GM12878 (cell line): ENCODE data around the gene SYT8. TPM values are rescaled to one million over a fixed set of nuclear protein-coding genes. Genes with fewer than 3 reads are reported as not detected.

ENCODE experiments used
- ATAC-seq: fragments of 200-7000 bp; cut with Tn5 transposase; 3 replicates; pipeline ENCODE4 v1.9.1; 2020; ENCODE audit warnings: mild to moderate bottlenecking, moderate library complexity
- BruUV-seq: library from RNA; stranded (reverse); fragments of 400-500 nt; replicated peaks from 2 replicates; lab custom pipeline; 2021; lab: Mats Ljungman, UMichigan
- CTCF ChIA-PET: fragments of 300-600 bp; sonication (Branson Sonifier 250); formaldehyde crosslinking; extraction: SDS; loops from one replicate; lab custom pipeline; 2021; ENCODE audit warnings: inconsistent platforms; lab: Yijun Ruan, JAX
- POLR2A ChIA-PET: fragments of 350-600 bp; formaldehyde crosslinking; extraction: SDS; loops from one replicate; lab custom pipeline; 2021; ENCODE audit warnings: inconsistent platforms; lab: Charles Lee
- RAD21 ChIA-PET: fragments of 300-600 bp; sonication (Branson Sonifier 250); formaldehyde crosslinking; loops from one replicate; lab custom pipeline; 2023; ENCODE audit warnings: antibody characterized with exemption; ENCODE audit not compliant: unreplicated experiment; lab: Charles Lee
- SMC1A ChIA-PET: fragments of 300-600 bp; sonication (Branson Sonifier 250); formaldehyde crosslinking; loops from one replicate; lab custom pipeline; 2023; ENCODE audit not compliant: unreplicated experiment, uncharacterized antibody; lab: Charles Lee
- DNase-seq: peaks from one replicate; pipeline ENCODE4 v3.0.0-alpha.2; 2011; ENCODE audit warnings: low read depth, low spot score
- FAIRE-seq: peaks from 3 replicates; lab custom pipeline; 2011; peaks lifted over from hg19 to GRCh38; lab: Jason Lieb, UNC
- H2AFZ ChIP-seq: 2 replicates; pipeline ENCODE4 v1.6.0; 2011; ENCODE audit warnings: low read depth, low read length, control low read depth; ENCODE audit not compliant: control insufficient read depth
- H3K27ac ChIP-seq: 2 replicates; pipeline ENCODE4 v1.5.1; 2011; ENCODE audit warnings: control low read depth; ENCODE audit not compliant: control insufficient read depth, insufficient read depth
- H3K27me3 ChIP-seq, 2 experiments: replicated peaks in 1 of 2; 2 replicates each; pipeline versions ENCODE4 v1.6.0 to v1.6.1; 2011; ENCODE audit warnings: low read length in 1 of 2; ENCODE audit not compliant: control insufficient read depth in 2 of 2, insufficient read depth in 2 of 2
- H3K36me3 ChIP-seq, 2 experiments: 2 replicates each; pipeline ENCODE4 v1.5.1; 2011; ENCODE audit warnings: low read length in 1 of 2; ENCODE audit not compliant: control insufficient read depth in 2 of 2, insufficient read depth in 2 of 2
- H3K4me1 ChIP-seq: 2 replicates; pipeline ENCODE4 v1.6.1; 2011; ENCODE audit warnings: mild to moderate bottlenecking, low read length, moderate library complexity, mixed read lengths; ENCODE audit not compliant: control insufficient read depth, insufficient read depth
- H3K4me2 ChIP-seq: 2 replicates; pipeline ENCODE4 v1.6.0; 2011; ENCODE audit warnings: control low read depth; ENCODE audit not compliant: control insufficient read depth, insufficient read depth
- H3K4me3 ChIP-seq: fragments of 200-600 bp; sonication (generic); 2 replicates; pipeline ENCODE4 v1.5.1; 2016
- H3K79me2 ChIP-seq: 2 replicates; pipeline ENCODE4 v1.6.0; 2011; ENCODE audit warnings: low read length; ENCODE audit not compliant: control insufficient read depth, insufficient read depth
- H3K9ac ChIP-seq: 2 replicates; pipeline ENCODE4 v1.8.0; 2011; ENCODE audit warnings: low read length, control low read depth, mixed read lengths; ENCODE audit not compliant: control insufficient read depth, insufficient read depth
- H3K9me3 ChIP-seq: replicated peaks from 3 replicates; pipeline ENCODE4 v1.5.1; 2011; ENCODE audit warnings: mild to moderate bottlenecking, low read length; ENCODE audit not compliant: control insufficient read depth, insufficient read depth
- H4K20me1 ChIP-seq: 2 replicates; pipeline ENCODE4 v1.6.0; 2011; ENCODE audit not compliant: control insufficient read depth, insufficient read depth
- ATF7 ChIP-seq: fragments of 450-650 bp; IDR thresholded peaks from 2 replicates; pipeline ENCODE4 v1.6.1; 2016; ENCODE audit warnings: low read depth, mild to moderate bottlenecking
- BCL11A ChIP-seq: IDR thresholded peaks from 2 replicates; pipeline ENCODE4 v1.6.1; 2011; ENCODE audit warnings: low read depth, low read length
- CHD2 ChIP-seq: IDR thresholded peaks from 2 replicates; pipeline ENCODE4 v1.6.1; 2011; ENCODE audit warnings: low read depth, low read length, improper control_type of control experiment, borderline replicate concordance
- E4F1 ChIP-seq: fragments of 450-650 bp; IDR thresholded peaks from 2 replicates; pipeline ENCODE4 v1.6.1; 2018; ENCODE audit warnings: borderline replicate concordance, mild to moderate bottlenecking; ENCODE audit not compliant: partially characterized antibody
- EP300 ChIP-seq, 2 experiments: fragments of 150-350 bp in 1 of 2; IDR thresholded peaks; 2 replicates each; pipeline ENCODE4 v1.6.1; 2011 to 2012; ENCODE audit warnings: low read depth in 2 of 2, low read length in 2 of 2, borderline replicate concordance in 1 of 2, improper control_type of control experiment in 1 of 2, inconsistent platforms in 1 of 2; ENCODE audit not compliant: control insufficient read depth in 1 of 2
- FOXM1 ChIP-seq: IDR thresholded peaks from 2 replicates; pipeline ENCODE4 v1.6.1; 2012; ENCODE audit warnings: low read depth, mild to moderate bottlenecking, inconsistent platforms, low read length, moderate library complexity
- IRF3 ChIP-seq: fragments of 450-650 bp; IDR thresholded peaks from 2 replicates; pipeline ENCODE4 v1.6.1; 2014; ENCODE audit warnings: mild to moderate bottlenecking
- STAT1 ChIP-seq: fragments of 450-650 bp; conservative IDR thresholded peaks from 2 replicates; pipeline ENCODE4 v1.6.1; 2014; ENCODE audit warnings: antibody characterized with exemption, mild to moderate bottlenecking
- SUPT20H ChIP-seq: IDR thresholded peaks from 2 replicates; pipeline ENCODE4 v1.6.1; 2011; ENCODE audit warnings: low read depth, mild to moderate bottlenecking, low read length, moderate library complexity, borderline replicate concordance; ENCODE audit not compliant: control insufficient read depth
- YY1 ChIP-seq: IDR thresholded peaks from 2 replicates; pipeline ENCODE4 v1.6.1; 2011; ENCODE audit warnings: low read depth, mild to moderate bottlenecking, low read length
- WGBS: methylation state at CpG from one replicate; pipeline ENCODE4 v1.1.6; 2016; ENCODE audit warnings: low lambda C conversion rate; ENCODE audit not compliant: insufficient replicate concordance, insufficient coverage; ENCODE audit errors: missing lambda C conversion rate; 5-methylcytosine and 5-hydroxymethylcytosine counted together
- in situ Hi-C: fragments of 300-500 bp; cut with MboI; formaldehyde crosslinking; loops from 9 replicates; pipeline ENCODE4 v1.14.3; 2018; ENCODE audit warnings: mixed read lengths
- intact Hi-C: fragments of 100-400 bp; cut with micrococcal nuclease; formaldehyde crosslinking; loops from one replicate; pipeline ENCODE4 v1.14.2; 2022; ENCODE audit not compliant: unreplicated experiment
- polyA plus RNA-seq, 11 experiments: library from polyadenylated mRNA; depleted of rRNA in 4 of 11; unstranded in 6 of 11; stranded (reverse) in 5 of 11; fragments of >200 nt; fragmentation: Nextera tagmentation in 4 of 11; fragmentation: Illumina TruSeq in 1 of 11; extraction: Ambion mirVana in 4 of 11; extraction: Trizol in 1 of 11; gene quantifications; 1 replicate in 1 of 11; 2 replicates in 10 of 11; pipeline versions ENCODE4 v1.2.1 to v1.2.3, GENCODE V29; 2011 to 2016; ENCODE audit warnings: inconsistent platforms in 2 of 11, missing spikeins in 2 of 11, low read depth in 1 of 11
- total RNA-seq, 4 experiments: library from RNA; depleted of rRNA in 3 of 4; stranded (reverse); fragments of >200 nt in 3 of 4; fragmentation: Illumina TruSeq in 1 of 4; extraction: Trizol in 1 of 4; gene quantifications; 2 replicates each; pipeline versions ENCODE4 v1.2.1 to v1.2.3, GENCODE V29; 2013 to 2021

Gene SYT8
- total and polyA plus RNA-seq, 10 of the 15 experiments (the other 5 are each of a cell fraction or from before 2014, with no cell fraction given) = 0.44 TPM; not detected in 9

DNA sequence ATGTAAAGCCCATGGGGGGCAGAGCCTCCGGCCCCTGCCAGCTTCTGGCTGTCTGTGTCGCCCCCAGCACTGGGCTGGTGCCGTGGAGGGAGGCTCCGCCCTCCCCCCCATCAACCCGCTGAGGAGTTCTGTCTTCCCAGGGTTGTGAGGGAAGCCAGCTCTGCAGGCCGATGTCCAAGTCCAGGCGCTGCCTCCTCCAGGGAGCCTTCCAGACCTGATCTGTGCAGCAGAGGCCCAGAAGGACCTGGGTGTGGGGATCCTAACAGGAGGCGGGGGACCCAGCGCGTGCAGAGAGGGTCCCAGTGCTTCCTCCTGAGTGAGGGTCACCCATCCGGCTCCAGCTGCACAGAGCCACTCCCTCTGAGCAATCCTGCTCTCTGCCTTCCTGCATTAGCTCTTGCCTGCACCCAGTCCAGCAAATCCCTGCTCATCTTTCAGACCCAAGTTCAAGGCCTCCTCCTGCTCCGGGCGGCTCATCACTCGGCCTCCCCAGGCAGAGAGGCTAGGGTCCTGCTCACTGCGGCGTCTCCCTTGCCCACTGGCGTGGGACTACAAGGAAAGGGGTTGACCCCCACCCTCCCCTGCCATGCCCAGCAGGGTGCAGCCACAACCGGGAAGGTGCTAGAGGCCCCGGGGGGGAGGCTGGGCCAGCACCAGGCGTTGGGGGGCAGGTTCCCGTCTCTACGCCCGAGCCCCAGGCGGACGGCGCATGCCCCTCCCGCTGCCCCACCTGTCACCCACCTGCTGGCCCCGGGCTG lies 40.5 kb downstream of the SYT8 start:
- H3K9ac ChIP-seq = no peak overlapping the region
- no peak overlapping the region for H3K27ac ChIP-seq
- ChIA-PET POLR2A (no interaction called here), RAD21 (no interaction called here), SMC1A (no interaction called here), CTCF (interaction anchor here (1.6 kb wide), 1 partner anchor 22 kb away, joined by 4 read pairs; no protein-coding TSS in a partner anchor)
- no peak for ATAC-seq
- no peak for FAIRE-seq
- H4K20me1 ChIP-seq = no peaks in the 10 kb centered on the region; the same call in 1 of the 2 replicates
- H3K4me1 ChIP-seq = no peaks in the 10 kb centered on the region
- peaks cover 0 to 6% of the 10 kb centered on the region in 2 experiments; a peak in 2 of 4 replicates for H3K36me3 ChIP-seq
- in situ Hi-C loops = no loop called here
- DNase-seq = no peak
- H3K27me3 ChIP-seq = no peaks in the 10 kb centered on the region
- no peak overlapping the region for H3K4me2 ChIP-seq
- WGBS = 76% methylated on average over 27 of the region's 28 CpGs
- no peak overlapping the region for H2AFZ ChIP-seq
- no TSS peak for BruUV-seq
- no peaks in the 10 kb centered on the region for H3K9me3 ChIP-seq
- H3K4me3 ChIP-seq = no peak overlapping the region
- intact Hi-C loops = no loop called here
- no peaks in the 10 kb centered on the region; the same call in none of the 2 replicates for H3K79me2 ChIP-seq
- TF ChIP-seq E4F1 (no peak), ATF7 (no peak), SUPT20H (no peak), STAT1 (no peak), YY1 (no peak), FOXM1 (no peak), EP300 (IDR thresholded peaks at IDR 0.05; ENCODE audit: borderline replicate concordance in 1 of 2, control insufficient read depth in 1 of 2, low read depth in 2 of 2, low read length in 2 of 2) (no peak), IRF3 (no peak), BCL11A (no peak), CHD2 (no peak)
